Left renal pelvis (tissue), 4 donors: ENCODE data around the gene KCTD2. TPM values are rescaled to one million over a fixed set of nuclear protein-coding genes. Genes with fewer than 3 reads are reported as not detected.

Source experiments
- DNase-seq, 4 donors: peaks; one replicate each; pipeline ENCODE4 v3.0.0-alpha.2; 2013; ENCODE audit warnings: low read depth in 4 of 4, low spot score in 3 of 4
- polyA plus RNA-seq, 4 donors: library from polyadenylated mRNA; unstranded; fragments of 120-200 nt; gene quantifications; one replicate each; pipeline ENCODE4 v1.2.1, GENCODE V29; 2013; ENCODE audit not compliant: insufficient read length in 4 of 4

KCTD2 gene
- polyA plus RNA-seq, 4 donors: 27.8 to 36.6 (median 31.1) TPM

DNA sequence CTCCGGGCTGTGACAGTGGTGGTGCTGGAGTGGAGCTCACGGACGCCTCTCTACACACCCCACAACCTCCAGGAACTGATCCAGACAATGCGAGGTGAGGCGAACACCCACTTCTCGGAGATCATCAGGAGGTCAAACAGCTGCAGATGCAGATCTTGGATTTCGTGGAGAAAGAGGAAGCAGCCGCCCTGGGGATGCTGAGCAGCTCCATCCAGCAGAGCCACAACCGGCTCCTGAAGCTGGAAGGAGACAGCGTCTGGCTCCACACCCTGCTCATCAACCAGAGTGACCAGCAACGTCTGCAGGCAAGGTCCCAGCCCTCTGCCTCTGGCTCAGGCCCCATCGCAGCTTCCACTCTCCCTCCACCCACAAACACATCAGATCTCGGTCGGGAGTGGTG lies 27.5 kb downstream of the KCTD2 start:
- DNase-seq: no peak

DNA sequence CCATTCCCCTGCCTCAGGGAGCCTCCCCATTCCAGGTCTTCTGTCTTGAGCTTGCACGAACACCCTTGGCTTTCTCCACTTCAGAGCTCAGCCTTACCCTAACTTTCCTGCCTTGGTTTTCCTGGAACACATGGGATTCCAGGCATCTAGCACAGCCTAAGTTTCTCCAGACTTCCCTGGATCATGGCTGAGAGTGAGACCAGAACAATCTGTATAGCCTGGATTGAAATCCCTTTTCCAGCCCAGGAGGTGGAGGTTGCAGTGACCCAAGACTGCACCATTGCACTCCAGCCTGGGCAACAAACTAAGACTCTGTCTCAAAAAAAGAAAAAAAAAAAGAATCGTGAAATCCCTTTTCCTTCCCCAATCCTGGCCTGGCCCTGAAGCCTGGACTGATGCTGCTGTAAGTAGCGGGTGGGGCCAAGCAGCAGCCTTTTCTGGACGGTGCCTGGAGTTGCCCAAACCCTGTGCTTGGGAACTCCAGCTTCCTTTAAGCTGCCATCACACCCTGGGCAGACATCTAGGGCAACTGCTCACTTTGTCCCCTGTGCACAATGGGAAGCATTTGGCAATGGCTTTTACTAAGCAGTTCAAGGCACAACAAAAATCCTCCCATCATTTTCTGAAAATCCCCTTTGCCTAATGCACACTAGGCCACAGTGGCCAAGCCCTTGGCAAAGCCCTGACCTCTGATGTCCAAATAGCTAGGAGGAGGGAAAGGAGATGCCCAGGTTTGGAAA lies 28.7 kb downstream of the KCTD2 start:
- no peak for DNase-seq

DNA sequence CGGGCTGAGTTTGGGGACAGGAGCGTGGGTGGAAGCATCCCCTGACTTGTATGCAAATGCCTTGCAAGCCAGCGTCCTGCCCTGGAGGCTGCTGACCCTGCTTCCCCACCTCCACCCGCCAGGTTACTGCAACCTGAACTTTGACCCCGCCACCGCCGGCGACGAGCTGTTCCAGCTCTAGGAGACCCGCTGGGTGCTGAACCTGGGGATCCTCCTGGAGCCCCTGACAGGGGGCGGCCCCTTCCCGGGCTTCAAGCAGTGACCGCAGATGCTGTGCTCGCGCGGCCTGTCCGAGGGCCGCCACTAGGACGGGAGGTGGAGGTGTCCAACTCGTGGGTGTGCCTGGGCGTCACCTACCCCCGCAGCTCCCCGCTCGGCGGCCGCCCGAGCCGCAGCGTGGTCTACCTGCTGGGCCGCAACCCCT lies 30.1 kb downstream of the KCTD2 start:
- DNase-seq: no peak

DNA sequence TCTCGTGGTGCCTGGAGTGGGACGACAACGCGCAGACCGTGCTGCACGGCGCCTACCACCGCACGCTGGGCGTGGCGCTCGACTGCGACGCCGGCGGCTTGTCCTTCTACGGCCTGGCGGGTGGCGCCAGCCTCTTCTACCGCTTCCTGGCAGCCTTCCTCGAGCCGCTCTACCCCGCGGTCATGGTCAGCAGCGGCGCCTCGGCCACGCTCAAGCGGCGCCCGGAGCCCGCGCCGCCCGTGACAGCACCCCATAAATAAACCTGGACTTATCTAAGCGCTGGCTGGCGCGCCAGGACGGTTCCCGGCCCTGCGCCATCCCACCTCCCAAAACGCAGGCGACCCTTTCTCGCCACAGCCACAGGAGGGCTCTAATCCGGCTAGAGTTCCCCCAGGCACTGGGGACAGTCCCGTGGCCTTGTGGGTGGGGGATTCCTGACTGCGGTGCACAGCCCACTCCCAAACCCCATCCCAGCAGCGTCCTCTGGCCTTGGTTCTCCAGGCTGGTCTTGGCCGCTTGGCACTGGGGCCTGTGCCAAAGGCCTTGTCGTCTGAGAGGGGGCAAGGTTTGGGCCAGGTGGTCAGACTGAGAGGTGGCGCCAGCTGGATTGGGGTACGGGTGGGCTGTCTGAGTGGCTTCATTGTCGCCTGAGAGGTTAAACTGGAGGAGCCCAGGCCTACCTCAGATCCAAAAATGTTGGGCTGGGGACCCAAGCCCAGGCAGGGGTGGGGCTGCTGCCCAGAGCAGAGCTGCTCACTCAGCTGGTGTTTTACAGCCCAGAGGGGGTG lies 30.7 kb downstream of the KCTD2 start:
- no peak for DNase-seq

DNA sequence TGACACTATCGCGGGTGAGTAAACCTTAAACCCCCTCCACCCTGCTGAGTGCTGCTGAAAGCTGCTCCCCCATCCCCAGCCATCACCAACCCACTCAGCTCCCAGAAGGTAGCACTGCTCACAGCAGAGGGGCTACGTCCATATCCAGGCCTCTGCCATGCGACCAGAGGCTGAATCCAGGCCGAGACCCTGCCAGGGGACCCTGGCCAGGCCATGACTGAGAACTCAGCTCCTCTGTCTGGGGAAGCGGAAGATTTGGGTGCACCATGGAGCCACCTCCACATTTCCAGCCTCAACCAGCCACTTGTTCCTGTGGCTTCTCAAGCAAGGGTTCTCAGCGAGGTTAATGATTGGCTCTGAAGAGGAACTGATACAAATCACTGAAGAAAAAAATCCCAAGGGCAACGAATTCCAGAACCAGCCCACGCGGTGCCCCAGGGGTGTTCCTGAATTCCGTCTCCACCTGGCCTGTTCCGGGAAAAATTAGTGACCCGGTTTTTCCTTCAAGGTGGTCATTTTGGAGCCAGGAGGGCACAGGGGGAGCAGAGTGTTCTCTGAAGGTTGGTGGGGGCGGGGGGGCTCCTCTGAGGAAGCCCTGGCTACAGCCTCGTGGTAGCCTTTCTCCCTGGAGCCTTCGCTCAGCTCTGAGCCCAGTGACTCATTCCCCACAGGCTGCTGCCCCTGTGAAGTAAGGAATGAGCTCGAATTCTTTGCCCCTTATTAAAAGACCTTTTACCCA lies 31.4 kb downstream of the KCTD2 start:
- DNase-seq: no peak

DNA sequence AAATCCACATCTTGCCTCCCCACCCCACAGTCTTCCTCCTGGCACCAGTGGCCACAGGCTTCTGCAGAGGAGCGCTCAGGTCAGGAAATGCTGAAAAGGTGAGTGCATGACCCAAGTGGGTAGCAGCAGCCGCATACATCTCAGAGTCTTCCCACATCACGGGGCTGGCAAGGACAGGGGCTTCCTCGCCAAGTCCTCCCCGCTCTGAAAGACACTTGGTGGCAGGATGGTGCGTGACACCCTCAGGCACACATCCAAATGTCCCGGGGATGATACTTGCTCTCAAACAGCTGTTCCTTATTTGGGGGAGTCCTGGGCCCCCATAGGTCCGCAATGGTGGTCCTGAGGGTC lies 32.0 kb downstream of the KCTD2 start:
- DNase-seq: no peak

DNA sequence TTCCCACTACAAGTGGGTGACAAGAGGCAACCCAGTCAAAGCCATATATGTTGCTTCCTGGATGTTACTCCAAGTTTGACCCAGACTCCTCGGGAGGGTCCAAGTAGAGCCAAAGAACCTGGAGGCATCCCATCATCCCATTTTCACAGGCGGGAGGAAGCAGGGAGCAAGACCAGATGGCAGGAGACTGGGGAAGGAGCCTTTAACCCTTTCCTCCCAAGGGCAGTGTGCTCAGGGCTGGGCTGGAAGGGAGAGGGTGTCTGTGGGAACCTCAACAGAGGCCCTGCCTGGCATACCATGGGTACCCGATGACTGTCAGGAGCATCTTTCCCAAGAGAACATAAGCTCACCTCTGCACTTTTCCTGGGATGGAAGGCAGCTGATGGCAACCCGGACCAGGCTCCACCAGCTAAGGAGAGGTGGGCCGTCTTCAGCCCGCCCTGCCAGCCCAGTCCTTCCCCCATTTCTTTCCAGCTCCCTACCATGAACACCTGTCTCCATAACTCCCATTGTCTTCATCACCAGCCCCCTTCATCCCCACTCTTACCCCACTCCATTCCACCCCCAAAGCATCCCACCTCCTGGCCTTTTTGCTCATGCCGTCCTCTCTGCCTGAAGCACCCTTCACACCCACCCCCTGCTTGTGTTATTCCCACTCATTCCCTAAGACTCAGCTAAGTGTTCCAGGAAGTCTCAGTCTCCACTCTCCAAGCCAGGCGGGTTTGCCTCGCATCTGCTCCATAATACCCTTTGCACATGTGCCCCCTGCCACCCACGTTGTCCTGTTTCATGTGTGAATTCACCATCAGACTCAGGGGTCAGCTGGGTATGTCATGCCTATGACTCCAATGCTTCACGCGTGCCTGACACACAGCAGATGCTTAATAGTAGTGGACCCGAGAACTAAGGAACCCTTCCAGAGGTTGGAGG lies 34.9 kb downstream of the KCTD2 start:
- no peak for DNase-seq

DNA sequence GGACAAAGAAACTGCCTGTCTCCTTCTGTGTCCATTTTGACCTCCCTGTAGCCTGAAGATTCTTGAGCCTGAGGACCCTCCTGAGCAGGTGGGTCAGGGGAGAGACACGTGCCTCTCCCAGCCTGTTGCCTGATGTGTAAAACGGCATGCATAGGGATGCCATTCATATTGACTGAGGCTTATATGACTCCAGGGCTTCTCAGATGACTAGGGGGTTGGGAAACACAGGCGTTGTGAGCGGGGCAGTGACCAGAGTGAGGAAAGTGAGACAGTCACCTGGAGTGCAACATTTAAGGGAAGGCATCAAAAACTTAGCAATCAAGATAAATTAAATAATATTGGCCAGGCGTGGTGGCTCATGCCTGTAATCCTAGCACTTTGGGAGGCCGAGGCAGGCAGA lies 35.7 kb downstream of the KCTD2 start:
- no peak for DNase-seq

DNA sequence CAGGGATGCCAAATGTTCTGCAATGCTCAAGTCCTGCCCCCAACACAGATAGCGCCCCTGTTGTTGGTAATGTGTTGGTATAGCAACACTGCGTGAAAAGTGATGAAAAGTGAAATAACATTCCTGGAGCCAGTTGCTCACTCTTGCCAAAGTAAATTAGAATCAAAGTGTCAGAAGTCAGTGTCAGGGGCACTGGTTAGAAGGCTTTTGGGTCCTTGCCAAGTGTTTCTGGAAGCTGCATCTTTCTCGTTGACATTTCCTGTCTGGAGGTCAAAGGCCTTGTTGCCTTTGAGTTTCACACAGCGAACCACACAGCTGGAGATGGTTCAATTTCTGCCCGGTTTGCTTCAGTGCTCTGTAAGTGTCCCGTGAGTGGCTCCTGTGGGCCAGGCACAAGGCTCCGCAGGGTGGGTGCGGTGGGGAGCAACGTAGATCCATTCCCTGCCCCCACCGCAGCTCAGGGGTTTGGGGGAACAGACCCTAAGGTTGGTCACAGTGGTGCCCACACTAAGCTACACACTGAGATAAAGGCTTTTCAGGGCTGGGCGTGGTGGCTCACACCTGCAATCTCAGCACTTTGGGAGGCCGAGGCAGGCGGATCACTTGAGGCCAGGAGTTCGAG lies 37.1 kb downstream of the KCTD2 start:
- DNase-seq: no peak

DNA sequence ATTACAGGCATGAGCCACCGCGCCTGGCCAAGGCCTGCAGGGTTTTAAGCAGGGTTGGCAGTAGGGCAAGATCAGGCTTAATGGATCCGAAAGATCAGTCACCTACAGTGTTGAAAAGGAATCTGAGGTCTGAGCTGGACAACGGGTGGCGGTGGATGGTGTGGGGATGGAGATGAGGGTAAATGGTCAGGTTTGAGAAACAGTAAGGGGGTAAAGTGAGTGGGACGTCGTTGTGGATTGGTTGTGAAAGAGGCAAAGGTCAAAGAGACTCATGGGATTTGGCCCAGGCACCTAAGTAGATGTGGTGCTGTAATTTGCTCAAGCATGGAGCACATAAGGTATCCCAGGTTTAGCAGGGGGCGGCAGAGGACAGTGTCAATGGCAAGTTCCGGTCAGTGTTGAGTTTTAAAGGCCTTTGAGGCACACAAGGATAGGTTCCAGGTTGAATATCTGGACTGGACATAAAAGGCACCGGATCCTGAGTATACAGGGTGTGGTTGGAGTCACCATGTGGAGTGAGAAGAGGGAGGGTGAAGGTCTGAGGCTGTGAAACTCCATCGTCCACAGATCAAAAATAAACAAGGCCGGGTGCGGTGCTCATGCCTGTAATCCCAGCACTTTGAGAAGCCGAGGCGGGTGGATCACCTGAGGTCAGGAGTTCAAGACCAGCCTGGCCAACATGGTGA lies 39.6 kb downstream of the KCTD2 start:
- no peak for DNase-seq

DNA sequence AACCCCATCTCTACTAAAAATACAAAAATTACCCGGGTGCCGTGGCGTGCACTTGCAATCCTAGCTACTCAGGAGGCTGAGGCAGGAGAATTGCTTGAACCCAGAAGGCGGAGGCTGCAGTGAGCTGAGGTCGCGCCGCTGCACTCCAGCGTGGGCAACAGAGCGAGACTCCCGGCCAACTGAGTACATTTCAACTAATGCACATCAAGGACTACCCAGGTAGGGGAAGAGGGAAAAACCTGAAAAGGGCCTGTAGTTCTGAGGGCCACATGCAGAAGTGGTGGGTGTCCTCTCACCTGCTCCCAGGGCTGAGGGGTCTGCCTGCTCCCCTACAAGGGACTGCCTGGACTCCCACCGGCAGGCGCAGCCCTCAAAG lies 40.1 kb downstream of the KCTD2 start:
- DNase-seq: no peak

DNA sequence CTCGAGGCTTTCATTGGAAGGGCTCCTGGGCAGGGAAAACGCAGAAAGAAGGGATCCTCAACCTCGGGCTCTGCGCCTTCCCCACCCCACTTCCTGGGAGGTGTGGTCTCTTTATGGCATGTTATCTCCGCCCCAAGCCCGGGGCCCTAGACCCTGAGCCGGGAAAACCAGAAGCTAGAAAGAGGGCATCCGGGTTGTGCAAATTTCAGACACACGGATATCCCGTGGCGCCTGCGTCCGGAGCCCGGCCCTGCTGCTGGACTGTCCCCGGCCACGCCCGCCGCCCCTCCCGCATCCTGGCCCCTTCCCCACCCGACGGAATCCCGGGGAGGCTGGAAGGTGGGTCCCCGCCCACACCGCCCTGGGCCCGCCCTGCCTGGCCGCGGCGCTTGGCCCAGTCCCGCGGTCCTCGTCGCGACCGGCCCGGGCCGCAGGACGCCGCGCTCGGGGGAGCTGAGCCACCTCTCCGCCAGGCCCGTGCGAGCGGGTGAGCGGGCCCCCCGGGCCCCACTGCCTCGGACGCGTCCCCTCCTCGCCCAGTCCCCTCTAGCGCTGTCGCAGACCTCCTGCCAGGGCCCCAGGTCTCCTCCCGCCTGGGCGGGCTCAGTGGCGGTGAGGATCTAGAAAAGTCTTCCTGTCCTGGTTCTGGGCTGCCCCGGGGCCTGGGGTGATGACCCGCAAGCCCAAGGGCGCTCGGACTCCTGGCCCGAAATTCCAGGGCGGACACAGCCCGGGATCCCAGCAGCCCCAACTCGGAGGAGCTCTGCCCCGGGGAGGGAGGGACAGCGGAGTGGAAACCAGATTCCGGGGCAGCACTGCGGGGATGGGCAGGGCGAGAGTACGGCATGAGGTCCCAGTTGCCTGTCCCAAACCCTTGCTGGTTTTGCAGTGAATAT lies 40.8 kb downstream of the KCTD2 start, which contains the start of gene SLC16A5:
SLC16A5 (plus strand) TSS at position 397 of the 896 bp plus-strand sequence. CDS start 5,683 bp downstream, outside the sequence.
- peak in 3 of 4 donors; percentile 66 to 76 (median 66) for DNase-seq

DNA sequence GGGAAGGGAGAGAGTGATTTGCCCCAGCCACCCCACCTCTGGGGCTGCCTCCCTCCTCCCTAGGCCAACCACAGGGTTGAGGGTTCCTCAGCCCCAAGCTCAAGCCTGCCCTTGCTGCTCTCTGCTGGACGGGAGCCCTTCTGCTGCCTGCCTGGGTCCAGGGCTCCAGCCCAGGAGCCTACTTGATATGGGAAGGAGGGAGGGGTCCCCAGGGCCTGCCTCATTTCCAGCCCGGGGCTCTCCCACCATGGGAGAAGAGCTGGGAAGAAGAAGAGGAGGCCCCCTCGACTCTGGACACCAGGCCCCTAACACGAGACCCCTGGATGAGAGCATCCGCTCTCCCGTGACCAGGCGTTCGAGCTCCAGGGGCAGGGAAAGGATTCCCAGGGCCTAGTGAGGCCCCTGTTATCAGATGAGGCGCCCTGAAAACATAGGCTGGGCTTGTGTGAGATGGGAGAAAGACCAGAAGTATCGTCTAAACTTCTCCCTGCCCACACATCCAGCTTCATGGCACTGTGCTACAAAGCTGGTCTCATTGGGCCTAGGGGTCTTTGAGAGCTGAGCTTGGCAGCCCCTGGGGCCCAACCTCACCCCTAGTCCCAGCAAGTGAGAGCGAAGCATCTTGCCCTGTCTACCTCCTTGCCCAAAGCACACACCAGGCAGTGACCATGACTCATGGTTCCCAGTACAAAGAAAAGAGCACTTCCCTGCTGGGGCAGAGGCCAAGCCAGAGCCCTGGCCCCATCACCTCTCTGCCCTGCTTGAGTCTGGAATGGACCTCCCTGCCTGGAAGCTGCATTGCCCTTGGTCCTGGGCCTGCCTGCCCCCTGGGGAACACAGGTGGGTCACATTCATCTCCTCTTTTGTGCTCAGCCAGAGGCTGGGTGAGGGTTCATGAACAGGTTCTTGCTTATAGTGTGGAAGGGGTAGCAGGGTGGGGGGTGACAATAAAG lies 41.7 kb downstream of the KCTD2 start:
- DNase-seq: no peak

DNA sequence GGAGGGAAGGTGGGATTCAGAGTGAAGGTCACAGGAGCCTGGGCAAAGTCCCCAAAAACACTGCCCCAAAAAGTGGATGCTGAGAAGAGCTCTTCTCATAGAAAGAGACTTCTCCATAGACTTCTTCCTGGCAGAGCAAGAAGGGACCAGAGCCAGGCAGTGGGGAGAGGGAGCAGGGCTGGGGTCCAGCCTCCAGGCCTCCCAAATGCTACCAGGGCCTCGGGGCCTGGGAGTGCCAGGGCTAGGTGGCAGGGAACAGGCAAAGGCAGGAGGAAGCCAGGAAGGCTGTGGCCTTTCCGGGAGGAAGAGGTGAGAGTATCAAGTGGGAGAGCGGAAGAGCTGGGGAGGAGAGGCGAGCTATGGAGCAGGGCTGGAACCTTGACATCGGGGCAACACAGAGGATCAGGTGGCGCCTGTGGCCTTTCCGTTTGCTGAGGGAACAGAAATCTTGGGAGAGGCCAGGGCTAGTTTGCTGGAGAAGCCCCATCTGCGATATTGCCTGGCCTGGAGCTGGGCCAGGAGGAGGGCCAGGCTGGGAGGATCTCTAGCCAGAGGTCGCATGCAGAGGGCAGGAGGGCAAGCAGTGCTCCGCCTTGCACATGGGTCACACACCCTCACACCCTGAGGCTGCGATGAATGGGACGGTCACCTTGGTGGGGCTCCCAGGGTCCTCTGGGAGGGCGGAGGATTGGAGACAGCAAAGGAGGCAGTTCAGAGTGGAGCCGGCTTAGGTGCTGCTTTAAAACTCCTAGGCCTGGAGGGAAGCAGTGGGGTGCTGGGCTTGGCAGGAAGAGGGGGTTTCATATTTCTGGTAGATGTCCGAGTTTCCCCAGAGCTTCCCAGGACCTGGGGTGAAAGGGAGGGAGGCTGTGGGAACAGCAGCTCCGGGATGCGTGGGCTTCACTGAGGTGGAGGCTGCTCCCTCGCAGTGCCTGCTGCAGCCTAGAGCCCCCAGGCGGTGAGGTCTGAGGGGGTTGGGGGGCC lies 44.1 kb downstream of the KCTD2 start:
- DNase-seq: no peak

DNA sequence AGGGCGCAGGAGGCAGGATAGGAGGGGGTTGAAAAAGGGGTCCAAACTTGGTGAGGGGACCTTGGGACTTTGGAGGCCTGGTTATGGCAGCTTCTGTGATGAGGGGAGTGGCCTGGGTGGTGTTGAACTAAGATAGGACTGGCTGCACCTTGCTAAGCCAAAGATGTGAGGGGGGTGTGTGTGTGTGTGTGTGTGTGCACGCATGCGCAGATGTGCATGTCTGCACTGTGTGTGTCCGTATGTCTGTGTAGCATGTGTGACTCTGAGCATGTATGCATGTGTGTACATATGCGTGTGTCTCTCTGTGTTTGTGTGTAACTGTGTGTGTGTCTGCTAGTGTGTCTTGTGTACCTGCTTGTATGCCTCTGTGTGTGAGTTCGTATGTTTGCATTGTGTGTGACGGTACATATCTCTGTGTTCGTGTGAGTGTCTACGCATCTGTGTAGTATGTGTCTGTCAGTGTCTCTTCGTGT lies 44.9 kb downstream of the KCTD2 start:
- no peak for DNase-seq
